Endothelial cell of umbilical vein (primary cell): ENCODE measurements around the gene BPGM. TPM values are rescaled to one million over a fixed set of nuclear protein-coding genes. Genes with fewer than 3 reads are reported as not detected.

ENCODE experiments used
- BruUV-seq: library from RNA; stranded (reverse); fragments of 400-500 nt; replicated peaks from 2 replicates; lab custom pipeline; 2021; lab: Mats Ljungman, UMichigan
- CTCF ChIA-PET: fragments of 300-600, 350-600 bp; sonication (Branson Sonifier 250); formaldehyde crosslinking; loops from one replicate; lab custom pipeline; 2021; ENCODE audit warnings: antibody characterized with exemption, inconsistent platforms; lab: Charles Lee
- POLR2A ChIA-PET: fragments of 300-600, 350-600 bp; sonication (Branson Sonifier 250); formaldehyde crosslinking; loops from one replicate; lab custom pipeline; 2021; ENCODE audit warnings: antibody characterized with exemption, inconsistent platforms; lab: Charles Lee
- DNase-seq: peaks from one replicate; pipeline ENCODE4 v3.0.0-alpha.2; 2011; ENCODE audit warnings: low read depth, low spot score
- FAIRE-seq: peaks from 2 replicates; lab custom pipeline; 2011; peaks lifted over from hg19 to GRCh38; lab: Jason Lieb, UNC
- H2AFZ ChIP-seq: 2 replicates; pipeline ENCODE4 v1.6.0; 2012; ENCODE audit warnings: low read depth, low read length, control low read depth, inconsistent platforms
- H3K27ac ChIP-seq: 2 replicates; pipeline ENCODE4 v1.5.1; 2011; ENCODE audit warnings: low read depth, mild to moderate bottlenecking, control low read depth, low read length, moderate library complexity; ENCODE audit not compliant: insufficient read depth
- H3K27me3 ChIP-seq, 2 experiments: 2 replicates each; pipeline versions ENCODE4 v1.6.0 to v1.6.1; 2011; ENCODE audit warnings: low read length in 2 of 2, mixed read lengths in 1 of 2; ENCODE audit not compliant: control insufficient read depth in 2 of 2, insufficient read depth in 2 of 2
- H3K36me3 ChIP-seq, 2 experiments: 2 replicates in 1 of 2; 3 replicates in 1 of 2; pipeline ENCODE4 v1.5.1; 2011; ENCODE audit warnings: low read length in 2 of 2, mild to moderate bottlenecking in 1 of 2, moderate library complexity in 1 of 2; ENCODE audit not compliant: control insufficient read depth in 2 of 2, insufficient read depth in 2 of 2; ENCODE audit errors: extremely low read depth in 1 of 2
- H3K4me1 ChIP-seq: 3 replicates; pipeline ENCODE4 v1.5.1; 2011; ENCODE audit warnings: mild to moderate bottlenecking, low read length; ENCODE audit not compliant: control insufficient read depth, insufficient read depth; ENCODE audit errors: extremely low read depth
- H3K4me2 ChIP-seq: 2 replicates; pipeline ENCODE4 v1.6.1; 2011; ENCODE audit warnings: low read length, control low read depth, mixed read lengths; ENCODE audit not compliant: insufficient read depth
- H3K4me3 ChIP-seq, 3 experiments: fragments of 200-600 bp in 1 of 3; sonication (generic), shearing (Covaris generic) in 1 of 3; replicated peaks in 1 of 3; 2 replicates each; pipeline ENCODE4 v1.5.1; 2011 to 2016; ENCODE audit warnings: control low read depth in 3 of 3, low read length in 3 of 3, mild to moderate bottlenecking in 2 of 3, inconsistent platforms in 1 of 3, low read depth in 1 of 3, moderate library complexity in 1 of 3; ENCODE audit not compliant: insufficient read depth in 1 of 3
- H3K79me2 ChIP-seq: 2 replicates; pipeline ENCODE4 v1.6.0; 2012; ENCODE audit warnings: low read length, inconsistent platforms; ENCODE audit not compliant: control insufficient read depth, insufficient read depth
- H3K9ac ChIP-seq: replicated peaks from 2 replicates; pipeline ENCODE3; 2011; ENCODE audit warnings: low read length, control low read depth; ENCODE audit not compliant: insufficient read depth; ENCODE audit errors: extremely low read depth
- H3K9me1 ChIP-seq: replicated peaks from 3 replicates; pipeline ENCODE4 v1.6.0; 2011; ENCODE audit warnings: mild to moderate bottlenecking, low read length; ENCODE audit not compliant: control insufficient read depth, insufficient read depth; ENCODE audit errors: extremely low read depth
- H3K9me3 ChIP-seq: replicated peaks from 2 replicates; pipeline ENCODE4 v1.5.1; 2012; ENCODE audit warnings: low read length, inconsistent platforms; ENCODE audit not compliant: control insufficient read depth, insufficient read depth
- H4K20me1 ChIP-seq: replicated peaks from 2 replicates; pipeline ENCODE3; 2011; ENCODE audit warnings: mild to moderate bottlenecking, low read length; ENCODE audit not compliant: control insufficient read depth, insufficient read depth; ENCODE audit errors: extremely low read depth
- EZH2 ChIP-seq: IDR thresholded peaks from 2 replicates; pipeline ENCODE4 v1.6.1; 2012; ENCODE audit warnings: borderline replicate concordance, low read depth, mild to moderate bottlenecking, moderate library complexity, low read length, inconsistent platforms; ENCODE audit not compliant: severe bottlenecking
- FOS ChIP-seq: IDR thresholded peaks from 2 replicates; pipeline ENCODE4 v1.6.1; 2011; ENCODE audit warnings: mild to moderate bottlenecking, low read length, moderate library complexity, borderline replicate concordance; ENCODE audit not compliant: insufficient read depth
- GATA2 ChIP-seq: IDR thresholded peaks from 2 replicates; pipeline ENCODE4 v1.7.0; 2011; ENCODE audit warnings: low read depth, mild to moderate bottlenecking, moderate library complexity, mixed read lengths, low read length; ENCODE audit not compliant: insufficient read length, insufficient read depth
- JUN ChIP-seq: IDR thresholded peaks from 2 replicates; pipeline ENCODE4 v1.6.1; 2011; ENCODE audit warnings: borderline replicate concordance, low read depth; ENCODE audit not compliant: insufficient read length, insufficient read depth
- MAX ChIP-seq: IDR thresholded peaks from 2 replicates; pipeline ENCODE4 v1.6.1; 2011; ENCODE audit not compliant: insufficient read depth, insufficient read length
- MYC ChIP-seq: IDR thresholded peaks from one replicate; pipeline ENCODE4 v1.6.1; 2011; ENCODE audit warnings: mild to moderate bottlenecking, low read depth, low read length
- POLR2A ChIP-seq: IDR thresholded peaks from 2 replicates; pipeline ENCODE4 v1.6.1; 2012; ENCODE audit warnings: low read depth, mild to moderate bottlenecking, control low read depth, low read length
- POLR2AphosphoS5 ChIP-seq: IDR thresholded peaks from 2 replicates; pipeline ENCODE4 v1.6.1; 2012; ENCODE audit warnings: low read depth, mild to moderate bottlenecking, control low read depth, low read length, moderate library complexity; ENCODE audit not compliant: insufficient read depth
- dilution Hi-C: fragments of 300-500 bp; cut with MboI; formaldehyde crosslinking; loops from one replicate; pipeline ENCODE4 v1.15.0; 2019; ENCODE audit warnings: low sequenced_read_pairs; ENCODE audit not compliant: extremely low pct_ligation_motif_present
- intact Hi-C: fragments of 100-400 bp; cut with micrococcal nuclease; formaldehyde crosslinking; loops from one replicate; pipeline ENCODE4 v1.10.0; 2022
- polyA plus RNA-seq, 4 experiments: library from polyadenylated mRNA; depleted of rRNA in 3 of 4; stranded (reverse) in 3 of 4; unstranded in 1 of 4; fragments of >200 nt; gene quantifications; 2 replicates each; pipeline versions ENCODE4 v1.2.1 to v1.2.3, GENCODE V29; 2011 to 2012; ENCODE audit warnings: missing spikeins in 1 of 4
- total RNA-seq: library from RNA; stranded (reverse); gene quantifications from 2 replicates; pipeline ENCODE4 v1.2.3, GENCODE V29; 2021
- TF ChIP-seq, protein P1 (sequence below), 2 donors: IDR thresholded peaks; 1 replicate in 1 of 2; 2 replicates in 1 of 2; pipeline ENCODE4 v1.5.1; 2011; ENCODE audit warnings: low read length in 2 of 2, mild to moderate bottlenecking in 2 of 2, moderate library complexity in 2 of 2, control low read depth in 1 of 2, inconsistent platforms in 1 of 2, low read depth in 1 of 2; ENCODE audit not compliant: insufficient read depth in 1 of 2; ENCODE audit errors: extremely low read depth in 1 of 2

The BPGM gene
- total and polyA plus RNA-seq, 2 donors (not counting 3 experiments of a cell fraction or from before 2014, with no cell fraction given) = 24.2 to 28.3 TPM

- CTCF ChIA-PET = interaction anchor here (1.2 to 5.6 kb wide), 5 partner anchors 22 to 231 kb away, joined by 3 to 39 read pairs (median 13); no protein-coding TSS in a partner anchor
- H3K9me1 ChIP-seq = no peaks in the 10 kb centered on the region
- dilution Hi-C loops = no loop called here
Measured at GRCh38 chr7:134722786-134723322, 76.2 kb downstream of the BPGM start.

More at GRCh38 chr7:134722786-134723322, 76.2 kb downstream of the BPGM start:
- H3K79me2 ChIP-seq = no peaks in the 10 kb centered on the region
- no peaks in the 10 kb centered on the region for H3K4me1 ChIP-seq
- H3K9me3 ChIP-seq = no peaks in the 10 kb centered on the region
- no peaks in the 10 kb centered on the region for H3K36me3 ChIP-seq
- H3K27ac ChIP-seq = no peak overlapping the region
- no peak overlapping the region for H3K9ac ChIP-seq
- intact Hi-C loops = loop anchor here (5.0 kb wide), 2 partner anchors 169 to 219 kb away; no protein-coding TSS in a partner anchor
- FAIRE-seq = no peak
- H3K4me2 ChIP-seq = no peak overlapping the region
- TF ChIP-seq FOS (no peak), MAX (no peak), POLR2AphosphoS5 (no peak), GATA2 (no peak), EZH2 (no peak), POLR2A (no peak), JUN (no peak), MYC (no peak)
- TF ChIP-seq, protein P1, sequence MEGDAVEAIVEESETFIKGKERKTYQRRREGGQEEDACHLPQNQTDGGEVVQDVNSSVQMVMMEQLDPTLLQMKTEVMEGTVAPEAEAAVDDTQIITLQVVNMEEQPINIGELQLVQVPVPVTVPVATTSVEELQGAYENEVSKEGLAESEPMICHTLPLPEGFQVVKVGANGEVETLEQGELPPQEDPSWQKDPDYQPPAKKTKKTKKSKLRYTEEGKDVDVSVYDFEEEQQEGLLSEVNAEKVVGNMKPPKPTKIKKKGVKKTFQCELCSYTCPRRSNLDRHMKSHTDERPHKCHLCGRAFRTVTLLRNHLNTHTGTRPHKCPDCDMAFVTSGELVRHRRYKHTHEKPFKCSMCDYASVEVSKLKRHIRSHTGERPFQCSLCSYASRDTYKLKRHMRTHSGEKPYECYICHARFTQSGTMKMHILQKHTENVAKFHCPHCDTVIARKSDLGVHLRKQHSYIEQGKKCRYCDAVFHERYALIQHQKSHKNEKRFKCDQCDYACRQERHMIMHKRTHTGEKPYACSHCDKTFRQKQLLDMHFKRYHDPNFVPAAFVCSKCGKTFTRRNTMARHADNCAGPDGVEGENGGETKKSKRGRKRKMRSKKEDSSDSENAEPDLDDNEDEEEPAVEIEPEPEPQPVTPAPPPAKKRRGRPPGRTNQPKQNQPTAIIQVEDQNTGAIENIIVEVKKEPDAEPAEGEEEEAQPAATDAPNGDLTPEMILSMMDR (IDR thresholded peaks at IDR 0.05; ENCODE audit: extremely low read depth in 1 of 2, insufficient read depth in 1 of 2, low read depth in 1 of 2, low read length in 2 of 2) = no peak
- no peaks in the 10 kb centered on the region for H4K20me1 ChIP-seq
- H3K27me3 ChIP-seq = no peaks in the 10 kb centered on the region
- DNase-seq = no peak
- H3K4me3 ChIP-seq = no peak overlapping the region
- BruUV-seq = no TSS peak
- no peak overlapping the region for H2AFZ ChIP-seq
- POLR2A ChIA-PET = interaction anchor here (0.8 kb wide), 1 partner anchor 507 kb away, joined by 3 read pairs; no protein-coding TSS in a partner anchor
